IPS-18a (cell line): Measurements from ENCODE around the gene CNIH3.

Experiments
- H3K27ac ChIP-seq: one replicate; pipeline ENCODE4 v1.5.1; 2013; ENCODE audit warnings: low read length
- H3K27me3 ChIP-seq: one replicate; pipeline ENCODE4 v1.6.1; 2013; ENCODE audit warnings: mild to moderate bottlenecking, low read length; ENCODE audit not compliant: control insufficient read depth, insufficient read depth
- H3K36me3 ChIP-seq: one replicate; pipeline ENCODE4 v1.6.1; 2013; ENCODE audit warnings: low read depth, low read length; ENCODE audit not compliant: control insufficient read depth
- H3K4me1 ChIP-seq: one replicate; pipeline ENCODE4 v1.6.1; 2013; ENCODE audit warnings: low read depth, low read length; ENCODE audit not compliant: control insufficient read depth
- H3K4me3 ChIP-seq: one replicate; pipeline ENCODE4 v1.5.1; 2013; ENCODE audit warnings: low read length
- H3K9ac ChIP-seq: one replicate; pipeline ENCODE4 v1.6.1; 2013; ENCODE audit warnings: mild to moderate bottlenecking, low read length, moderate library complexity
- H3K9me3 ChIP-seq: one replicate; pipeline ENCODE4 v1.6.1; 2013; ENCODE audit warnings: low read depth, low read length; ENCODE audit not compliant: control insufficient read depth

The CNIH3 gene

GRCh38 chr1:224691148-224691925 lies 75.2 kb downstream of the CNIH3 start:
- Histone ChIP-seq H3K9me3 (no peaks in the 10 kb centered on the region), H3K9ac (no peak overlapping the region), H3K36me3 (no peaks in the 10 kb centered on the region), H3K27me3 (no peaks in the 10 kb centered on the region), H3K4me1 (no peaks in the 10 kb centered on the region), H3K4me3 (no peak overlapping the region), H3K27ac (no peak overlapping the region)

GRCh38 chr1:224694969-224695368 lies 78.9 kb downstream of the CNIH3 start:
- Histone ChIP-seq H3K9ac (no peak overlapping the region), H3K4me3 (no peak overlapping the region), H3K27ac (no peak overlapping the region)

DNA sequence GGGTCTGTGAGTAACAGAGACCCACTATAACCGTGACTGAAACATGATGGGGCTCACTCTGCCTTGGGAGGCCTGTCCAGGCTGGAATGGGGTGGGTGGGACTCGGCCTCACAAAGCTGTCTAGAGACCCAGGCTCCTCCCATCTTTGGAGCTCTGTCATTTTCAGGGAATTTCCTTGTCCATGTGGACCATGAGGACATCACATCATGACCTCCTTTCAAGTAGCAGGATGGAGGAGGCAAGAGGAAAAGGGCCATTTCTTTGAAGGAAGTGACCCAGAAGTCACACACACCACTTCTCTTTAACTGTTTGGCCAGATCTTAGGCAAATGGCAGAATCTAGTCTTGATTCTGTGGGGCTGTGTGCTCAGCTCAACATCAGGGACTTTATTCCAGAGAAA lies 79.9 kb downstream of the CNIH3 start:
- H3K27me3 ChIP-seq: no peaks in the 10 kb centered on the region
- peaks cover 3% of the 10 kb centered on the region for H3K4me1 ChIP-seq
- H3K9me3 ChIP-seq: no peaks in the 10 kb centered on the region
- H3K36me3 ChIP-seq: no peaks in the 10 kb centered on the region
- no peak overlapping the region for H3K27ac ChIP-seq
- no peak overlapping the region for H3K9ac ChIP-seq
- H3K4me3 ChIP-seq: no peak overlapping the region

More at GRCh38 chr1:224694969-224695368, 78.9 kb downstream of the CNIH3 start:
- Histone ChIP-seq H3K9me3 (no peaks in the 10 kb centered on the region), H3K27me3 (no peaks in the 10 kb centered on the region), H3K36me3 (no peaks in the 10 kb centered on the region), H3K4me1 (peaks cover 3% of the 10 kb centered on the region)

GRCh38 chr1:224696891-224697765 lies 81.0 kb downstream of the CNIH3 start:
- Histone ChIP-seq H3K9ac (no peak overlapping the region), H3K9me3 (no peaks in the 10 kb centered on the region), H3K27ac (no peak overlapping the region), H3K27me3 (no peaks in the 10 kb centered on the region), H3K4me1 (peaks cover 3% of the 10 kb centered on the region), H3K36me3 (no peaks in the 10 kb centered on the region), H3K4me3 (no peak overlapping the region)

GRCh38 chr1:224698015-224698451 lies 81.9 kb downstream of the CNIH3 start:
- no peak overlapping the region for H3K4me3 ChIP-seq
- H3K27me3 ChIP-seq: no peaks in the 10 kb centered on the region
- H3K4me1 ChIP-seq: peaks cover 3% of the 10 kb centered on the region
- H3K36me3 ChIP-seq: no peaks in the 10 kb centered on the region
- H3K9ac ChIP-seq: no peak overlapping the region
- no peaks in the 10 kb centered on the region for H3K9me3 ChIP-seq
- no peak overlapping the region for H3K27ac ChIP-seq

DNA sequence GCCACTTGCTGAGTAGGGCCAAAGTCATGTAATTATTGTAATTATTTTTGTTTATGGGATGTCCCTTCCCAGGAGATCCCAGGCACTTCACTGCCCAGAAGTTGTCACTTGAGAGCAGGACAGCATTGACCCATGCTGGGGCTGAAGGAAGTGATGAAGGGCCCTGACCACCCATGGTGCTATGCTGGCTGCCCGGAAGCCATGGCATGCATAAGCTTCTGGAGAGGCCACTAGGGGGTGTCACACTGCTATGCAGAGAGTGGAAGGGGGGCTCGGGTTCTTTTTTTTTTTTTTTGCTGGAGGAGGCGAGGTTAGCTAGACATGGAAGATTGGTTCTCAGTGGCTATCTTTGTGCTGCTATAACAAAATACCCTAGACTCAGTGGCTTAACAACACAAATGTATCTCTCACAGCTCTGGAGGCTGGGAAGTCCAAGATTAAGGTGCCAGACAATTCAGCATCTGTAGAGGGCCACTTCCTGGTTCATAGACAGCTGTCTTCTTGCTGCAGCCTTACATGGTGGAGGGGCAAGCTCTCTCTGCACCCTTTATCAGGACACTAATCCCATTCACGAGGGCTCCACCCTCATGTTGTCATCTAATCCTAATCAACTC lies 84.9 kb downstream of the CNIH3 start:
- Histone ChIP-seq H3K36me3 (no peaks in the 10 kb centered on the region), H3K9ac (no peak overlapping the region), H3K9me3 (no peaks in the 10 kb centered on the region), H3K27me3 (no peaks in the 10 kb centered on the region), H3K4me3 (no peak overlapping the region), H3K4me1 (peaks cover 14% of the 10 kb centered on the region), H3K27ac (no peak overlapping the region)

DNA sequence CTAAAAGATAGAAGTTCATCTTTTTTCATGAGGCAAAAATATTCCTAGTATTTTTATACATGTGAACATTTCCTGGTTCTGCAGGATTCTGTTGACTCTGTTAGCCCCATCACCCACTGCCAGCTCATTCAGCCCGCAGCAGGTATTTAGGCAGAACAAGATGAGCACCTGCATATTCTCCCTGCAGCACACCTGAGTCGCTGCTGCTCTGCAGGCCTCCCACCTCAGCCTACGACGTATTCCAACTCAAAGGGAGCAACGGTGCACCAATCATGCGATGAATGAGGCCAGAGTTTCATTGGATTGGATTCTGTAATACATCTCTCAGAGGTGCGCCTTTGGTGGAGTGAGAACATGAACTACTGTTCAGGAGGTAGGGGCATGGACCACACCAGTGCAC lies 87.6 kb downstream of the CNIH3 start:
- H3K36me3 ChIP-seq: no peaks in the 10 kb centered on the region
- H3K9ac ChIP-seq: no peak overlapping the region
- H3K27me3 ChIP-seq: no peaks in the 10 kb centered on the region
- peaks cover 11% of the 10 kb centered on the region for H3K4me1 ChIP-seq
- no peak overlapping the region for H3K27ac ChIP-seq
- H3K4me3 ChIP-seq: no peak overlapping the region
- H3K9me3 ChIP-seq: no peaks in the 10 kb centered on the region

- no peak overlapping the region for H3K27ac ChIP-seq
- H3K4me1 ChIP-seq: peaks cover 11% of the 10 kb centered on the region
- no peaks in the 10 kb centered on the region for H3K36me3 ChIP-seq
- no peaks in the 10 kb centered on the region for H3K27me3 ChIP-seq
- H3K4me3 ChIP-seq: no peak overlapping the region
- H3K9me3 ChIP-seq: no peaks in the 10 kb centered on the region
- no peak overlapping the region for H3K9ac ChIP-seq
Observed at GRCh38 chr1:224704107-224704735, 88.1 kb downstream of the CNIH3 start.

- Histone ChIP-seq H3K4me1 (peaks cover 11% of the 10 kb centered on the region), H3K9ac (no peak overlapping the region), H3K27me3 (no peaks in the 10 kb centered on the region), H3K36me3 (no peaks in the 10 kb centered on the region), H3K9me3 (no peaks in the 10 kb centered on the region), H3K4me3 (no peak overlapping the region), H3K27ac (no peak overlapping the region)
Observed at GRCh38 chr1:224705578-224705977, 89.5 kb downstream of the CNIH3 start.

- no peak overlapping the region for H3K4me3 ChIP-seq
- no peaks in the 10 kb centered on the region for H3K36me3 ChIP-seq
- no peak overlapping the region for H3K27ac ChIP-seq
- no peaks in the 10 kb centered on the region for H3K27me3 ChIP-seq
- no peaks in the 10 kb centered on the region for H3K9me3 ChIP-seq
- H3K4me1 ChIP-seq: peaks cover 11% of the 10 kb centered on the region
- no peak overlapping the region for H3K9ac ChIP-seq
Observed at GRCh38 chr1:224707843-224708725, 92.0 kb downstream of the CNIH3 start.
